ENCODE measurements around the gene SUZ12.
"Not testable (repeated sequence)": the region's sequence is repeated elsewhere in the genome, so short reads cannot be mapped to it uniquely, and the experiment has no call there.

The SUZ12 gene

GRCh38 chr17:32042266-32042665 lies 105.5 kb downstream of the SUZ12 start:
- DNase-seq, result not testable (repeated sequence)

- not testable (repeated sequence) for DNase-seq
Measured at GRCh38 chr17:32045611-32046010, 108.8 kb downstream of the SUZ12 start.

- DNase-seq, result not testable (repeated sequence)
Measured at GRCh38 chr17:32047663-32048062, 110.9 kb downstream of the SUZ12 start.

All from DMS153 (cell line).